WTC11 (cell line): ENCODE data around the gene C1orf198.

Source experiments
- FOXJ3 ChIP-seq: sonication (generic); formaldehyde crosslinking; IDR thresholded peaks from 2 replicates; pipeline ENCODE4 v1.9.0; 2021; ENCODE audit warnings: missing genetic modification reagents, mild to moderate bottlenecking, borderline replicate concordance
- FOXK1 ChIP-seq: sonication (generic); formaldehyde crosslinking; IDR thresholded peaks from 2 replicates; pipeline ENCODE4 v1.8.0; 2022; ENCODE audit warnings: mild to moderate bottlenecking, moderate library complexity, missing genetic modification reagents
- NR3C1 ChIP-seq: sonication (generic); formaldehyde crosslinking; conservative IDR thresholded peaks from 2 replicates; pipeline ENCODE4 v1.8.1; 2023; ENCODE audit warnings: low read depth, mild to moderate bottlenecking, missing genetic modification reagents
- SP1 ChIP-seq: sonication (generic); formaldehyde crosslinking; conservative IDR thresholded peaks from 2 replicates; pipeline ENCODE4 v1.8.1; 2022; ENCODE audit warnings: missing genetic modification reagents
- TF ChIP-seq, protein P1 (sequence below): sonication (generic); formaldehyde crosslinking; IDR thresholded peaks from 2 replicates; pipeline ENCODE4 v1.8.0; 2022; ENCODE audit warnings: mild to moderate bottlenecking, missing genetic modification reagents
- TF ChIP-seq, protein P2 (sequence below): fragments of 200-600 bp; IDR thresholded peaks from 2 replicates; pipeline ENCODE4 v1.8.0; 2022; ENCODE audit warnings: antibody characterized with exemption

DNA sequence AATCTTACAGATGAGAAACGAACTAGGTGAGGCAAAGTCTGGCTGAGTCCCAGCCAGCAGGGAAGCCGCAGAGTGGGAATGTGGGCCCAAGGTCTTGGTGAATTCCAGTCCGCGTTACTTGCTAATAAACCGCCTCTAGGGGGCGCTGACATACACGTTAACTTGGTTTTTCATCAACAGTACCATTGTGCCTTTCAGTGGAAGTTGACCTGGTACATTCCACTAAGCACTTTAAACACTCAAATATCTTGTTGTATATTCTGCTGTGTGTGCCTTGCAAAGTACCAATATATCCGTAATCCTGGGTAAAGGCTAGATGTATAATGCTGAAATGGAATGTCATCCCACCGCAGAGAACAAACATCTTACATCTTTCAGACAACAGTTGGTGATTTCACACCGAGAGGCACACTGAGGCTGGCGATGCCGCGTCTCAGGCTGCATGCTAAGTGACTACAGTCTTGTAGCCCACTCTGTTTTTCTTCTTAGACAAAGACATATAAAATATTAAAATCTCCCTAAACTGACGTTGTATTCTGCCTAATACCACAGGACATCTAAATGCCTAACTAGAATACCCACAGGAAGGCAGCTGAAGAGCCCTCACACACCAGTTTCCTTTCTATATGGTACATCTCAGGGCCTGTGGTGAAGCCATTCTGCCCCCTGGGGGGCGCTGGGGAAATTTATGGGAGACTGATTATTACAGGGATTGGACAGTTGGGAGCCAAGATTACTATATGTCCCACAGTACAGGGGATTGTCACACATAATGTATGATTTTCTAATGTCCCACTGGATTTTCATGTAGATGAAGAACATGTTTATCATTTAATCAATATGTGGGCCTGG, 49.2 kb upstream of the C1orf198 start:
- TF ChIP-seq, protein P1, sequence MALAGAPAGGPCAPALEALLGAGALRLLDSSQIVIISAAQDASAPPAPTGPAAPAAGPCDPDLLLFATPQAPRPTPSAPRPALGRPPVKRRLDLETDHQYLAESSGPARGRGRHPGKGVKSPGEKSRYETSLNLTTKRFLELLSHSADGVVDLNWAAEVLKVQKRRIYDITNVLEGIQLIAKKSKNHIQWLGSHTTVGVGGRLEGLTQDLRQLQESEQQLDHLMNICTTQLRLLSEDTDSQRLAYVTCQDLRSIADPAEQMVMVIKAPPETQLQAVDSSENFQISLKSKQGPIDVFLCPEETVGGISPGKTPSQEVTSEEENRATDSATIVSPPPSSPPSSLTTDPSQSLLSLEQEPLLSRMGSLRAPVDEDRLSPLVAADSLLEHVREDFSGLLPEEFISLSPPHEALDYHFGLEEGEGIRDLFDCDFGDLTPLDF (CRISPR knock-in tag): no peak
- TF ChIP-seq, protein P2, sequence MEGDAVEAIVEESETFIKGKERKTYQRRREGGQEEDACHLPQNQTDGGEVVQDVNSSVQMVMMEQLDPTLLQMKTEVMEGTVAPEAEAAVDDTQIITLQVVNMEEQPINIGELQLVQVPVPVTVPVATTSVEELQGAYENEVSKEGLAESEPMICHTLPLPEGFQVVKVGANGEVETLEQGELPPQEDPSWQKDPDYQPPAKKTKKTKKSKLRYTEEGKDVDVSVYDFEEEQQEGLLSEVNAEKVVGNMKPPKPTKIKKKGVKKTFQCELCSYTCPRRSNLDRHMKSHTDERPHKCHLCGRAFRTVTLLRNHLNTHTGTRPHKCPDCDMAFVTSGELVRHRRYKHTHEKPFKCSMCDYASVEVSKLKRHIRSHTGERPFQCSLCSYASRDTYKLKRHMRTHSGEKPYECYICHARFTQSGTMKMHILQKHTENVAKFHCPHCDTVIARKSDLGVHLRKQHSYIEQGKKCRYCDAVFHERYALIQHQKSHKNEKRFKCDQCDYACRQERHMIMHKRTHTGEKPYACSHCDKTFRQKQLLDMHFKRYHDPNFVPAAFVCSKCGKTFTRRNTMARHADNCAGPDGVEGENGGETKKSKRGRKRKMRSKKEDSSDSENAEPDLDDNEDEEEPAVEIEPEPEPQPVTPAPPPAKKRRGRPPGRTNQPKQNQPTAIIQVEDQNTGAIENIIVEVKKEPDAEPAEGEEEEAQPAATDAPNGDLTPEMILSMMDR: peak; percentile 75
- no peak for TF ChIP-seq NR3C1 (CRISPR knock-in tag)
- TF ChIP-seq FOXJ3 (CRISPR knock-in tag): no peak
- TF ChIP-seq FOXK1 (CRISPR knock-in tag): no peak
- TF ChIP-seq SP1: no peak
